IMR-90 (cell line): Measurements from ENCODE around the gene CROCC2. TPM values are rescaled to one million over a fixed set of nuclear protein-coding genes. Genes with fewer than 3 reads are reported as not detected.

Source experiments
- ATAC-seq: fragments of 200-7000 bp; cut with Tn5 transposase; 2 replicates; pipeline ENCODE4 v1.9.1; 2020; ENCODE audit warnings: low read depth, mild to moderate bottlenecking, moderate library complexity
- BruUV-seq: library from RNA; stranded (reverse); fragments of 400-500 nt; replicated peaks from 2 replicates; lab custom pipeline; 2021; lab: Mats Ljungman, UMichigan
- CTCF ChIA-PET: fragments of 300-600 bp; formaldehyde crosslinking; extraction: SDS; loops from one replicate; lab custom pipeline; 2021; ENCODE audit warnings: antibody characterized with exemption; lab: Yijun Ruan, JAX
- POLR2A ChIA-PET: fragments of 300-600 bp; sonication (Branson Sonifier 250); formaldehyde crosslinking; loops from one replicate; lab custom pipeline; 2022; ENCODE audit warnings: antibody characterized with exemption; ENCODE audit not compliant: unreplicated experiment; lab: Charles Lee
- DNase-seq: peaks from one replicate; pipeline ENCODE4 v3.0.0; 2013
- H2AFZ ChIP-seq: replicated peaks from 2 replicates; pipeline ENCODE3; 2013; ENCODE audit warnings: low read length, mild to moderate bottlenecking; ENCODE audit not compliant: poor library complexity
- H2AK5ac ChIP-seq: 2 replicates; pipeline ENCODE4 v1.6.1; 2013; ENCODE audit warnings: low read depth, low read length, inconsistent platforms
- H2AK9ac ChIP-seq: replicated peaks from 2 replicates; pipeline ENCODE3; 2013; ENCODE audit warnings: mild to moderate bottlenecking, low read depth, low read length, moderate library complexity; ENCODE audit not compliant: poor library complexity
- H2BK120ac ChIP-seq: 2 replicates; pipeline ENCODE4 v1.6.1; 2013; ENCODE audit warnings: low read depth, low read length, inconsistent platforms
- H2BK15ac ChIP-seq: 3 replicates; pipeline ENCODE4 v1.6.1; 2013; ENCODE audit warnings: low read depth, low read length, inconsistent platforms
- H2BK20ac ChIP-seq: 2 replicates; pipeline ENCODE4 v1.6.1; 2013; ENCODE audit warnings: low read depth, mild to moderate bottlenecking, inconsistent platforms, low read length, moderate library complexity
- H2BK5ac ChIP-seq: 2 replicates; pipeline ENCODE4 v1.6.1; 2013; ENCODE audit warnings: mild to moderate bottlenecking, low read depth, low read length, inconsistent platforms; ENCODE audit not compliant: poor library complexity, severe bottlenecking
- H3K14ac ChIP-seq: replicated peaks from 2 replicates; pipeline ENCODE4 v1.6.1; 2013; ENCODE audit warnings: low read depth, low read length, inconsistent platforms
- H3K18ac ChIP-seq: 2 replicates; pipeline ENCODE4 v1.6.1; 2013; ENCODE audit warnings: low read depth, low read length, control low read depth
- H3K23ac ChIP-seq: 2 replicates; pipeline ENCODE4 v1.6.1; 2013; ENCODE audit warnings: low read depth, low read length, inconsistent platforms
- H3K27ac ChIP-seq: 2 replicates; pipeline ENCODE4 v1.5.1; 2013; ENCODE audit warnings: mild to moderate bottlenecking, control low read depth, low read length; ENCODE audit not compliant: insufficient read depth
- H3K27me3 ChIP-seq: 2 replicates; pipeline ENCODE4 v1.6.1; 2013; ENCODE audit warnings: low read length; ENCODE audit not compliant: control insufficient read depth, insufficient read depth
- H3K36me3 ChIP-seq: 2 replicates; pipeline ENCODE4 v1.6.1; 2013; ENCODE audit warnings: low read length, mixed read lengths; ENCODE audit not compliant: control insufficient read depth, insufficient read depth
- H3K4ac ChIP-seq: 2 replicates; pipeline ENCODE4 v1.6.1; 2013; ENCODE audit warnings: low read depth, low read length, inconsistent platforms
- H3K4me1 ChIP-seq: 2 replicates; pipeline ENCODE4 v1.6.1; 2013; ENCODE audit warnings: low read length, mixed read lengths; ENCODE audit not compliant: control insufficient read depth, insufficient read depth
- H3K4me2 ChIP-seq: 2 replicates; pipeline ENCODE4 v1.6.1; 2013; ENCODE audit warnings: low read depth, mild to moderate bottlenecking, control low read depth, low read length, moderate library complexity
- H3K4me3 ChIP-seq: 2 replicates; pipeline ENCODE4 v1.5.1; 2013; ENCODE audit warnings: low read depth, mild to moderate bottlenecking, control low read depth, low read length, moderate library complexity; ENCODE audit not compliant: insufficient read depth
- H3K56ac ChIP-seq: 2 replicates; pipeline ENCODE4 v1.6.1; 2013; ENCODE audit warnings: low read length, inconsistent platforms; ENCODE audit not compliant: insufficient read depth; ENCODE audit errors: extremely low read depth
- H3K79me1 ChIP-seq, 2 experiments: 2 replicates each; pipeline ENCODE4 v1.6.1; 2013; ENCODE audit warnings: low read length in 2 of 2, inconsistent platforms in 1 of 2, low read depth in 1 of 2
- H3K9ac ChIP-seq: 2 replicates; pipeline ENCODE4 v1.6.1; 2013; ENCODE audit warnings: low read depth, low read length, control low read depth
- H3K9me1 ChIP-seq: 2 replicates; pipeline ENCODE4 v1.6.1; 2013; ENCODE audit warnings: low read length, inconsistent platforms; ENCODE audit not compliant: insufficient read depth
- H3K9me3 ChIP-seq: 2 replicates; pipeline ENCODE4 v1.6.1; 2013; ENCODE audit warnings: low read length; ENCODE audit not compliant: control insufficient read depth, insufficient read depth
- H4K20me1 ChIP-seq: 2 replicates; pipeline ENCODE4 v1.6.1; 2013; ENCODE audit warnings: low read length, inconsistent platforms; ENCODE audit not compliant: insufficient read depth
- H4K5ac ChIP-seq: 2 replicates; pipeline ENCODE4 v1.6.1; 2013; ENCODE audit warnings: mild to moderate bottlenecking, low read depth, low read length, control low read depth
- H4K8ac ChIP-seq, 2 experiments: 2 replicates each; pipeline ENCODE4 v1.6.1; 2013; ENCODE audit warnings: low read depth in 2 of 2, low read length in 2 of 2, control low read depth in 1 of 2, inconsistent platforms in 1 of 2
- H4K91ac ChIP-seq: 2 replicates; pipeline ENCODE4 v1.6.1; 2013; ENCODE audit warnings: low read depth, low read length, inconsistent platforms; ENCODE audit not compliant: insufficient read depth
- BHLHE40 ChIP-seq: fragments of 150-350 bp; IDR thresholded peaks from 2 replicates; pipeline ENCODE4 v1.6.1; 2016; ENCODE audit warnings: mild to moderate bottlenecking, low read depth, low read length
- CEBPB ChIP-seq: IDR thresholded peaks from 2 replicates; pipeline ENCODE4 v1.6.1; 2012; ENCODE audit warnings: low read depth, low read length, improper control_type of control experiment
- CHD1 ChIP-seq: IDR thresholded peaks from 2 replicates; pipeline ENCODE4 v1.6.1; 2012; ENCODE audit warnings: low read depth, low read length, improper control_type of control experiment
- CTCF ChIP-seq: conservative IDR thresholded peaks from 2 replicates; pipeline ENCODE4 v1.5.1; 2012; ENCODE audit warnings: mild to moderate bottlenecking, low read depth, low read length, improper control_type of control experiment
- FOS ChIP-seq: fragments of 150-350 bp; IDR thresholded peaks from 2 replicates; pipeline ENCODE4 v1.6.1; 2016; ENCODE audit warnings: low read depth, low read length
- MAFK ChIP-seq: IDR thresholded peaks from 2 replicates; pipeline ENCODE4 v1.6.1; 2012; ENCODE audit warnings: low read depth, low read length, improper control_type of control experiment
- MAZ ChIP-seq: IDR thresholded peaks from 2 replicates; pipeline ENCODE4 v1.6.1; 2012; ENCODE audit warnings: low read depth, mild to moderate bottlenecking, low read length, improper control_type of control experiment, moderate library complexity, borderline replicate concordance
- MXI1 ChIP-seq: IDR thresholded peaks from 2 replicates; pipeline ENCODE4 v1.6.1; 2012; ENCODE audit warnings: low read depth, mild to moderate bottlenecking, low read length, moderate library complexity, borderline replicate concordance
- NFE2L2 ChIP-seq: fragments of 150-350 bp; IDR thresholded peaks from 2 replicates; pipeline ENCODE4 v1.6.1; 2016; ENCODE audit warnings: low read depth, mild to moderate bottlenecking, low read length
- POLR2A ChIP-seq: IDR thresholded peaks from 2 replicates; pipeline ENCODE4 v1.6.1; 2012; ENCODE audit warnings: mild to moderate bottlenecking, low read depth, low read length
- RAD21 ChIP-seq: IDR thresholded peaks from 2 replicates; pipeline ENCODE4 v1.6.1; 2012; ENCODE audit warnings: low read length, improper control_type of control experiment
- RCOR1 ChIP-seq: IDR thresholded peaks from 2 replicates; pipeline ENCODE4 v1.6.1; 2012; ENCODE audit warnings: mild to moderate bottlenecking, low read length, improper control_type of control experiment; ENCODE audit not compliant: insufficient replicate concordance
- RFX5 ChIP-seq: IDR thresholded peaks from 2 replicates; pipeline ENCODE4 v1.8.0; 2012; ENCODE audit warnings: low read depth, mild to moderate bottlenecking, low read length, moderate library complexity
- SMC3 ChIP-seq: fragments of 150-350 bp; IDR thresholded peaks from 2 replicates; pipeline ENCODE4 v1.6.1; 2016; ENCODE audit warnings: low read depth, mild to moderate bottlenecking, antibody characterized with exemption, low read length, moderate library complexity
- USF2 ChIP-seq: fragments of 150-350 bp; IDR thresholded peaks from 2 replicates; pipeline ENCODE4 v1.6.1; 2017; ENCODE audit warnings: mild to moderate bottlenecking, antibody characterized with exemption, low read length, low read depth
- WGBS, 2 experiments: methylation state at CpG; one replicate each; pipeline versions ENCODE4 v1.1.5 to v1.1.7; 2013; ENCODE audit warnings: missing lambda C conversion rate in 2 of 2; ENCODE audit not compliant: insufficient read length in 1 of 2; ENCODE audit errors: extremely low coverage in 2 of 2; 5-methylcytosine and 5-hydroxymethylcytosine counted together
- dilution Hi-C: fragments of 300-500 bp; cut with HindIII; formaldehyde crosslinking; loops from one replicate; pipeline ENCODE4 v1.14.3; 2018; ENCODE audit warnings: low sequenced_read_pairs; ENCODE audit not compliant: unreplicated experiment
- in situ Hi-C: fragments of 300-500 bp; cut with MboI; formaldehyde crosslinking; loops from 3 replicates; pipeline ENCODE4 v1.14.3; 2019; ENCODE audit warnings: low sequenced_read_pairs, inconsistent platforms, mixed read lengths
- intact Hi-C: fragments of 100-400 bp; cut with micrococcal nuclease; formaldehyde crosslinking; loops from 2 replicates; pipeline ENCODE4 v1.10.0; 2022
- polyA plus RNA-seq, 3 experiments: library from polyadenylated mRNA; depleted of rRNA; stranded (reverse); fragments of >200 nt; gene quantifications; 2 replicates each; pipeline ENCODE4 v1.2.3, GENCODE V29; 2012; ENCODE audit warnings: low replicate concordance in 1 of 3
- total RNA-seq: library from RNA; depleted of rRNA; stranded (reverse); fragments of >200 nt; gene quantifications from 2 replicates; pipeline ENCODE4 v1.2.3, GENCODE V29; 2012
- TF ChIP-seq, protein P1 (sequence below): fragments of 150-350 bp; IDR thresholded peaks from 2 replicates; pipeline ENCODE4 v1.6.1; 2016; ENCODE audit warnings: low read depth, mild to moderate bottlenecking, low read length, moderate library complexity, borderline replicate concordance

Gene CROCC2
- total and polyA plus RNA-seq, 2 of the 4 experiments (the other 2 are of a cell fraction), result not detected

DNA sequence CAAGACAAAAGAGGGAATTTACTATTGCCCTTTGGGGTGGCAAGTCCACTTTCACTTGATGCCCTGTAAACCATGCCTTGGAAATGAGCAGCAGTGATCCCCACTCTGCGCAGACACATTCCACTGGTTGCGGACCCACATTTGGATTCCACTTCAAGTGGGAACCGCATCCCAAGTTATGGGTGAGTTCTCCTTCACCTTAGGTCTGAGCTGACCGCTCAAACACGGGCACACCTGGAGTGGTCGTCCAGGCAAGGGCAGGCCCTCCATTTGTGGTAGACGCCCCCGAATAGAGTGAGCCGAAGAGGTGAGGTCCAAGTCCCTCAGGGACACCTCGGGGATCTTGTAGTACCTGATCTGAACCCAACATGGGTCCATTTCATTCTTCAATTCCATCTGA, 47.3 kb upstream of the CROCC2 start:
- Histone ChIP-seq H4K20me1 (no peaks in the 10 kb centered on the region), H3K4me1 (no peaks in the 10 kb centered on the region), H2AK9ac (no peak overlapping the region), H3K9me3 (peaks cover 11% of the 10 kb centered on the region), H2AFZ (no peak overlapping the region), H3K14ac (no peak overlapping the region), H3K4me3 (no peak overlapping the region), H3K9me1 (no peaks in the 10 kb centered on the region), H3K18ac (no peak overlapping the region), H2BK120ac (no peak overlapping the region), H2BK5ac (no peak overlapping the region), H3K27me3 (peaks cover 43% of the 10 kb centered on the region), H4K8ac (no peak overlapping the region), H4K91ac (no peak overlapping the region), H3K4ac (no peak overlapping the region), H3K79me1 (no peaks in the 10 kb centered on the region), H3K56ac (no peak overlapping the region), H3K36me3 (no peaks in the 10 kb centered on the region), H3K23ac (no peak overlapping the region), H4K5ac (no peak overlapping the region), H3K9ac (no peak overlapping the region), H2AK5ac (no peak overlapping the region), H2BK20ac (no peak overlapping the region), H2BK15ac (no peak overlapping the region), H3K27ac (no peak overlapping the region), H3K4me2 (no peak overlapping the region)
- dilution Hi-C loops (no loop called here), in situ Hi-C loops (loop anchor here (10.0 to 25.0 kb wide), 2 partner anchors 216 to 803 kb away; no protein-coding TSS in a partner anchor), intact Hi-C loops (no loop called here)
- DNase-seq (no peak), ATAC-seq (no peak)
- POLR2A ChIA-PET, result no interaction called here
- BruUV-seq, result no TSS peak
- CTCF ChIA-PET, result no interaction called here
- TF ChIP-seq POLR2A (no peak), RFX5 (no peak), MAZ (no peak), BHLHE40 (no peak), CHD1 (no peak), USF2 (no peak), CTCF (no peak), RAD21 (no peak), RCOR1 (no peak), SMC3 (no peak), MXI1 (no peak), MAFK (no peak), FOS (no peak), NFE2L2 (no peak), CEBPB (no peak)
- TF ChIP-seq, protein P1, sequence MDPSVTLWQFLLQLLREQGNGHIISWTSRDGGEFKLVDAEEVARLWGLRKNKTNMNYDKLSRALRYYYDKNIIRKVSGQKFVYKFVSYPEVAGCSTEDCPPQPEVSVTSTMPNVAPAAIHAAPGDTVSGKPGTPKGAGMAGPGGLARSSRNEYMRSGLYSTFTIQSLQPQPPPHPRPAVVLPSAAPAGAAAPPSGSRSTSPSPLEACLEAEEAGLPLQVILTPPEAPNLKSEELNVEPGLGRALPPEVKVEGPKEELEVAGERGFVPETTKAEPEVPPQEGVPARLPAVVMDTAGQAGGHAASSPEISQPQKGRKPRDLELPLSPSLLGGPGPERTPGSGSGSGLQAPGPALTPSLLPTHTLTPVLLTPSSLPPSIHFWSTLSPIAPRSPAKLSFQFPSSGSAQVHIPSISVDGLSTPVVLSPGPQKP, result no peak
- 79% methylated on average over 7 of the region's 10 CpGs; no CpG with 5 or more reads in 1 of the 2 experiments for whole genome bisulfite sequencing, 2 experiments
